ENCODE results near the gene AIF1.

AIF1 gene

DNA sequence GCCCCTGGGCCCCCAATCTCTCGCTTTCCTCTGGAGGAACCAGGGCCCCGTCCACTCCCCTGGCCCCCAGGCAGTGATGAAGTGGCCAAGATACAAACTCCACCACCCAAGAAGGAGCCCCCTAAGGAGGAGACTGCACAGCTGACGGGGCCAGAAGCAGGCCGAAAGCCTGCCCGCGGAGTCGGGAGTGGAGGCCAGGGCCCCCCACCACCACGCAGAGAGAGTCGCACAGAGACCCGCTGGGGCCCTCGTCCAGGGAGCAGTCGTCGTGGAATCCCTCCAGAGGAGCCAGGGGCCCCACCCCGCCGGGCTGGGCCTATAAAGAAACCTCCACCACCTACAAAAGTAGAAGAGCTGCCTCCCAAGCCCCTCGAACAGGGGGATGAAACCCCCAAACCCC is 16.2 kb downstream of the AIF1 start:
- no peak overlapping the region for H3K27ac ChIP-seq (ENCODE audit: low read depth, low read length)
- H2AFZ ChIP-seq (ENCODE audit: low read depth, low read length, severe bottlenecking) = no peak overlapping the region
- H3K9me3 ChIP-seq (ENCODE audit: insufficient read depth, low read length) = no peaks in the 10 kb centered on the region
- no peaks in the 10 kb centered on the region for H3K9me2 ChIP-seq (replicated peaks; ENCODE audit: insufficient read depth, low read length)
- H4K20me1 ChIP-seq (ENCODE audit: low read depth, low read length) = no peaks in the 10 kb centered on the region; the same call in 1 of the 2 replicates
- peaks cover 27% of the 10 kb centered on the region for H3F3A ChIP-seq (ENCODE audit: insufficient read depth)
- peaks cover 17% of the 10 kb centered on the region for H3K79me2 ChIP-seq (ENCODE audit: insufficient read depth, low read length)
- H3K4me2 ChIP-seq (ENCODE audit: low read depth, low read length, poor library complexity, severe bottlenecking) = no peak overlapping the region
- no peak for TF ChIP-seq EZH2phosphoT487 (conservative IDR thresholded peaks at IDR 0.05; ENCODE audit: low read length)
- no peak for TF ChIP-seq CTCF (IDR thresholded peaks at IDR 0.05; ENCODE audit: insufficient read depth, low read length, poor library complexity, severe bottlenecking)
- no peaks in the 10 kb centered on the region for H3K27me3 ChIP-seq (ENCODE audit: low read length)
- H3K9ac ChIP-seq (ENCODE audit: low read length) = no peak overlapping the region
- H3K4me3 ChIP-seq (ENCODE audit: insufficient read depth, low read length, poor library complexity, severe bottlenecking) = no peak overlapping the region
- peaks cover 56% of the 10 kb centered on the region for H3K36me3 ChIP-seq (ENCODE audit: low read length)

DNA sequence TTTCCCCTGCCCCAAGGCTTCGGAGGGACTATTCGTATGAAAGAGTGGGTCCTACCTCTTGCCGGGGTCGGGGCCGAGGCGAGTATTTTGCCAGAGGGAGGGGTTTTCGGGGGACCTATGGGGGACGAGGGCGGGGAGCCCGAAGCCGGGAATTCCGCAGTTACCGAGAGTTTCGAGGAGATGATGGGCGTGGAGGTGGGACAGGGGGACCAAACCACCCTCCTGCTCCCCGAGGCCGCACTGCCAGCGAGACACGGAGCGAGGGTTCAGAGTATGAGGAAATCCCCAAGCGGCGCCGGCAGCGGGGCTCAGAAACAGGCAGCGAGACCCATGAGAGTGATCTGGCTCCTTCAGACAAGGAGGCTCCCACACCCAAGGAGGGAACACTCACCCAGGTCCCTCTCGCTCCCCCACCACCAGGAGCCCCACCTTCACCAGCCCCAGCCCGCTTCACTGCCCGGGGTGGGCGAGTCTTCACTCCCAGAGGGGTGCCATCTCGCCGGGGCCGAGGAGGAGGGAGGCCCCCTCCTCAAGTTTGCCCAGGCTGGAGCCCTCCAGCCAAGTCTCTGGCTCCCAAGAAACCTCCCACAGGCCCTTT is 16.7 kb downstream of the AIF1 start:
- Histone ChIP-seq H3K4me3 (ENCODE audit: insufficient read depth, low read length, poor library complexity, severe bottlenecking) (no peak overlapping the region), H3K9me3 (ENCODE audit: insufficient read depth, low read length) (no peaks in the 10 kb centered on the region), H2AFZ (ENCODE audit: low read depth, low read length, severe bottlenecking) (no peak overlapping the region), H3K9me2 (replicated peaks; ENCODE audit: insufficient read depth, low read length) (no peaks in the 10 kb centered on the region), H3K27ac (ENCODE audit: low read depth, low read length) (no peak overlapping the region), H3K79me2 (ENCODE audit: insufficient read depth, low read length) (peaks cover 11% of the 10 kb centered on the region; the same call in 1 of the 2 replicates), H3F3A (ENCODE audit: insufficient read depth) (peaks cover 33% of the 10 kb centered on the region), H4K20me1 (ENCODE audit: low read depth, low read length) (no peaks in the 10 kb centered on the region; the same call in 1 of the 2 replicates), H3K4me2 (ENCODE audit: low read depth, low read length, poor library complexity, severe bottlenecking) (no peak overlapping the region), H3K9ac (ENCODE audit: low read length) (no peak overlapping the region), H3K36me3 (ENCODE audit: low read length) (peaks cover 55% of the 10 kb centered on the region), H3K27me3 (ENCODE audit: low read length) (no peaks in the 10 kb centered on the region)
- no peak for TF ChIP-seq EZH2phosphoT487 (conservative IDR thresholded peaks at IDR 0.05; ENCODE audit: low read length)
- no peak for TF ChIP-seq CTCF (IDR thresholded peaks at IDR 0.05; ENCODE audit: insufficient read depth, low read length, poor library complexity, severe bottlenecking)

GRCh38 chr6:31632279-31632946 is 17.4 kb downstream of the AIF1 start:
- Histone ChIP-seq H3K4me3 (ENCODE audit: insufficient read depth, low read length, poor library complexity, severe bottlenecking) (no peak overlapping the region), H3K4me2 (ENCODE audit: low read depth, low read length, poor library complexity, severe bottlenecking) (no peak overlapping the region), H3K27ac (ENCODE audit: low read depth, low read length) (no peak overlapping the region), H3K79me2 (ENCODE audit: insufficient read depth, low read length) (0 out of 2 replicates have a peak, but pooled peaks cover 5% of the 10 kb centered on the region), H2AFZ (ENCODE audit: low read depth, low read length, severe bottlenecking) (no peak overlapping the region), H3K9me3 (ENCODE audit: insufficient read depth, low read length) (no peaks in the 10 kb centered on the region), H3K27me3 (ENCODE audit: low read length) (no peaks in the 10 kb centered on the region), H3K36me3 (ENCODE audit: low read length) (peaks cover 51% of the 10 kb centered on the region), H3K9me2 (replicated peaks; ENCODE audit: insufficient read depth, low read length) (no peaks in the 10 kb centered on the region), H3K9ac (ENCODE audit: low read length) (no peak overlapping the region), H3F3A (ENCODE audit: insufficient read depth) (peaks cover 37% of the 10 kb centered on the region), H4K20me1 (ENCODE audit: low read depth, low read length) (no peaks in the 10 kb centered on the region; the same call in 1 of the 2 replicates)
- TF ChIP-seq CTCF (IDR thresholded peaks at IDR 0.05; ENCODE audit: insufficient read depth, low read length, poor library complexity, severe bottlenecking) (no peak), EZH2phosphoT487 (conservative IDR thresholded peaks at IDR 0.05; ENCODE audit: low read length) (no peak)

Data from SU-DHL-6 (cell line).